SK-N-MC (cell line): ENCODE measurements around the gene CEP131.

ENCODE experiments used
- DNase-seq: peaks from one replicate; pipeline ENCODE4 v3.0.0-alpha.2; 2011; ENCODE audit warnings: low read depth, low spot score
- H3K27ac ChIP-seq: fragments of 200-600 bp; sonication (generic); 2 replicates; pipeline ENCODE4 v1.5.1; 2016; ENCODE audit warnings: mixed run types
- H3K36me3 ChIP-seq: fragments of 200-600 bp; sonication (generic); 2 replicates; pipeline ENCODE4 v1.6.1; 2017; ENCODE audit warnings: antibody characterized with exemption, low read length, mixed read lengths; ENCODE audit not compliant: insufficient read depth
- H3K4me3 ChIP-seq: fragments of 200-600 bp; sonication (generic); 2 replicates; pipeline ENCODE4 v1.5.1; 2016
- H3K9ac ChIP-seq: fragments of 200-600 bp; sonication (generic); 2 replicates; pipeline ENCODE4 v1.8.0; 2017; ENCODE audit warnings: mixed run types, mixed read lengths; ENCODE audit not compliant: insufficient read length
- H3K9me3 ChIP-seq: fragments of 200-600 bp; sonication (generic); 2 replicates; pipeline ENCODE4 v1.6.1; 2017; ENCODE audit warnings: low read depth, mild to moderate bottlenecking, antibody characterized with exemption, low read length, moderate library complexity, mixed read lengths
- EZH2 ChIP-seq: fragments of 200-600 bp; sonication (generic); IDR thresholded peaks from one replicate; pipeline ENCODE4 v1.6.1; 2017; ENCODE audit warnings: antibody characterized with exemption
- FOXP2 ChIP-seq: optimal IDR thresholded peaks from 2 replicates; pipeline ENCODE3; 2011; ENCODE audit warnings: mild to moderate bottlenecking, moderate library complexity; ENCODE audit not compliant: insufficient read depth; ENCODE audit errors: extremely low read length, control extremely low read depth
- POLR2AphosphoS5 ChIP-seq: IDR thresholded peaks from 2 replicates; pipeline ENCODE4 v1.6.1; 2012; ENCODE audit warnings: mild to moderate bottlenecking, low read depth, low read length, borderline replicate concordance

CEP131 gene

DNA sequence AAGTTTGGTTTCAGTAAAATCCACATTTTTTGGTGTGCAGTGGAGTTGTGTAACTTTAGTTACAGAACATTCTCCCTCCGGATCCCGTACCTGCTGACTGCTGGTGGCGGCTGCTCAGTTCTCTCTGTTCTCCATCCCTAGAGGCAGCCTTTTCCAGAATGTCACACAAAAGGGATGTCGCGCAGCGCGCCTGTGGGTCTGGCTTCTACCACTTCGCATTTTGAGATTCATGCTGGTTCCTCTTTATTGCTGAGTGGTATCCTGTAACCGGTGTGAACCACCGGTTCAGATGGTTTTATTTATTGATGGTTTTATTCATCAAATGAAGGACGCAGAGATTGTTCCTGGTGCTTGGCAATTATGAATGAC lies 981 bp upstream of the CEP131 start:
- no peaks in the 10 kb centered on the region for H3K9me3 ChIP-seq
- no peaks in the 10 kb centered on the region for H3K36me3 ChIP-seq
- DNase-seq, result no peak
- no peak for TF ChIP-seq POLR2AphosphoS5
- TF ChIP-seq EZH2, result no peak
- no peak for TF ChIP-seq FOXP2
- no peak overlapping the region for H3K27ac ChIP-seq
- no peak overlapping the region for H3K4me3 ChIP-seq
- H3K9ac ChIP-seq, result no peak overlapping the region

- H3K27ac ChIP-seq, result no peak overlapping the region
- peak overlapping the region; percentile 89 for H3K4me3 ChIP-seq
- peak overlapping the region; percentile 76 for H3K9ac ChIP-seq
- DNase-seq, result no peak
- H3K36me3 ChIP-seq, result no peaks in the 10 kb centered on the region; the same call in 1 of the 2 replicates
- no peak for TF ChIP-seq EZH2
- no peak for TF ChIP-seq FOXP2
- no peak for TF ChIP-seq POLR2AphosphoS5
- H3K9me3 ChIP-seq, result no peaks in the 10 kb centered on the region
Measured at GRCh38 chr17:81222620-81222905, 202 bp downstream of the CEP131 start.

DNA sequence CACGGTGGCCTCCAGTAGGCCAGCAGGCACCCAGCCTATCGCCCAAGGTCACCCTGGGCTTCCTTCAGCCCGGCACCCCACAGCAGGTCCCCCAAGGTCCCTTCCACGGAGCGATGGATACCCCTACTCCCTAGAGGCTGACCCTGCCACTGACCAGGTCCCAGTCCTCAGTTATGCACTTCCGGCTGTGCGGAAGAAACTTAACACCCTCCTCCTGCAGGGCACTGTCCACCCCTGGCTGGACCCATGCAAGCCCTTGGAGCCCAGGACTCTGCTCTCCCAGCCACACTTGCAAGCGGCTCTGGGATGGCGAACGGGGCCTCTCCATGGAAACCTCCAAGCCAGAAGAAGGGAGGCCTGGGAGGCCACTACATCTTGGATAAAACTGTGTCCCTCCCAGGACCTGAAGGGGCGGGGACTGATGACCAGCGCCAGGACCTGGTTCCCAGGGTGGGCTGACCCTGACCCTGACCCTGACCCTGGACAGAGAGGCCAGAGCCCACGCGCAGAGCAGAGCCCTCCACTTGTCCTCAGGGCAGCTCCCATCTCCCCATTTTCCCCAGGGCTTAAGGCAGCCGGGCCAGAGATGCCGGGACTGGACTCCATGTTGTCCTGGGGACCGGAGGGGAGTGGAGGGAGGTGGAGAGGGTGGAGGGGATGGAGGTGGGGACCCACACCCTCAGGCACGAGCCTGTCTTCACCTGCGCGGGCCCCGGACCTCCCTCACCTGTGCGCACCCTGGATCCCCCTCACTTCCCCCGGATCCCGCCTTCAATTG lies 734 bp downstream of the CEP131 start:
- Histone ChIP-seq H3K9me3 (no peaks in the 10 kb centered on the region), H3K36me3 (no peaks in the 10 kb centered on the region; the same call in 1 of the 2 replicates), H3K9ac (peak overlapping the region; percentile 76), H3K4me3 (peak overlapping the region; percentile 89), H3K27ac (no peak overlapping the region)
- DNase-seq, result no peak
- TF ChIP-seq FOXP2 (no peak), EZH2 (no peak), POLR2AphosphoS5 (no peak)

DNA sequence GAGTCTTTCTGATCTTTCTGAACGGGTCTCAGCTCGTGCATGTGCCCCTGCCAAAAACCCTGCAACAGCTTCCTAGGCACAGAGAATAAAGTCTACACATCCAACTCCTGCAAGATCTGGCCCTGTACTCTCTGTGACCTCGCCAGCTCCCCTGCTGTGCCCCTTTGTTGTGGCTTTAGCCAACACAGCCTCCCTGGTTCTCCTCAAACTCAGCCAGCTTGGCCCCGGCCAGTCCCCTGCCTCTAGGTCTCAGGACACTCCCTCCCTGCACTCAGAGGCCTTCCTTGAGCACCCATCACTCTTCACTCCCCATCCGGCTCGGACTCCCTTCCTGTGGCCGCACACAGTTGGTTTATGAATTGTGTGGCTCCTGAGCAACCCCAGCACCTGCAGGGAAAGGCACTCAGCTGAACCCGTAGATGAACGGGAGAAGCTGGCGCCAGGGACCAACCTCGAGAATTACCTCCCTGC lies 1.4 kb downstream of the CEP131 start:
- Histone ChIP-seq H3K9me3 (no peaks in the 10 kb centered on the region), H3K9ac (no peak overlapping the region), H3K36me3 (no peaks in the 10 kb centered on the region; the same call in 1 of the 2 replicates), H3K27ac (no peak overlapping the region), H3K4me3 (no peak overlapping the region; the same call in 1 of the 2 replicates)
- no peak for TF ChIP-seq POLR2AphosphoS5
- TF ChIP-seq EZH2, result no peak
- TF ChIP-seq FOXP2, result no peak
- DNase-seq, result no peak

- no peak overlapping the region for H3K4me3 ChIP-seq
- DNase-seq, result no peak
- H3K27ac ChIP-seq, result no peak overlapping the region
- TF ChIP-seq FOXP2, result no peak
- no peak for TF ChIP-seq EZH2
- TF ChIP-seq POLR2AphosphoS5, result no peak
- no peaks in the 10 kb centered on the region for H3K9me3 ChIP-seq
- H3K36me3 ChIP-seq, result no peaks in the 10 kb centered on the region; the same call in 1 of the 2 replicates
- no peak overlapping the region for H3K9ac ChIP-seq
Measured at GRCh38 chr17:81219476-81220180, 3.1 kb downstream of the CEP131 start.

GRCh38 chr17:81218991-81219390 lies 3.8 kb downstream of the CEP131 start:
- TF ChIP-seq POLR2AphosphoS5, result no peak
- no peak for TF ChIP-seq FOXP2
- TF ChIP-seq EZH2, result no peak
- H3K9ac ChIP-seq, result no peak overlapping the region
- H3K27ac ChIP-seq, result no peak overlapping the region
- no peaks in the 10 kb centered on the region for H3K9me3 ChIP-seq
- no peaks in the 10 kb centered on the region; the same call in 1 of the 2 replicates for H3K36me3 ChIP-seq
- no peak overlapping the region for H3K4me3 ChIP-seq
- no peak for DNase-seq

DNA sequence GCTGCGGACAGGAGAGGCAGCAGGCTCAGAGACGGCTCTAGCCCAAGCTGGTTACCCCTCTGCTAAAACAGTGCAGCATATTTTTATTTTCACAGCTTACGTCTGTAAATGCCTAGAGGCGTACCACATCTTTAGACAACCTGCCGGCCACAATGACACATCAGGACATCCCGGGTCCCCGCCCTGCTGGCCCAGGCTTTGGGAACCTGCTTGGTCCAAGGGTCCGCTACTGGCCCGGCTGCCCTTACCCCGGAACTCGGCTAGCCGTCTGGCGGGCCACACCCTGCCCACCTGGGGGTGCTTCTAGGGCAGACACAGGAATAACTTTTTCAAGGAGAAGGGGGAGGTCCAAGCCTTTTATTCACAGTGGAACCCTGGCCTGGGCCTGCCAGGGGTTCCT lies 4.3 kb downstream of the CEP131 start:
- Histone ChIP-seq H3K36me3 (no peaks in the 10 kb centered on the region; the same call in 1 of the 2 replicates), H3K4me3 (no peak overlapping the region), H3K9me3 (no peaks in the 10 kb centered on the region), H3K27ac (no peak overlapping the region), H3K9ac (no peak overlapping the region)
- DNase-seq, result no peak
- TF ChIP-seq POLR2AphosphoS5 (no peak), FOXP2 (no peak), EZH2 (no peak)

DNA sequence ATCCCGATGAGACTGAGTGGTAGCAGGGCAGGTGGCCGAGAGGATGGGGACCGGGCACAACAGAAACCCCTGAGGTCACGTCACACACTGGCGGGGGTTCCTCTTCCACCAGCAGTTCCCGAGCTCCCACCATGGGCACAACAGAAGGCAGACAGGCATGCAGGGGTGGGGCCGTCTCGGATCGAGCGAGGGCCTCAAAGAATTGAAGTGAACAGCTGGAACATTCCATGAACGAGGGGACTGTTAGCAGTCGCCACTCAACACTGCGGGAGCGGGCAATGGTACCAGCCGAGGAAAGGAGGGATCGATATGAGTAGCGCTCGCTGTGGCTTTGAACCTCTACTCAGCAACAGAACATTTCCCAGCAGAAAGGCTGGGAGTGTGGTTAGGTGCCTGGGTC lies 5.3 kb downstream of the CEP131 start:
- H3K4me3 ChIP-seq, result no peak overlapping the region
- no peak overlapping the region for H3K27ac ChIP-seq
- DNase-seq, result no peak
- H3K9ac ChIP-seq, result no peak overlapping the region
- no peak for TF ChIP-seq EZH2
- no peak for TF ChIP-seq FOXP2
- TF ChIP-seq POLR2AphosphoS5, result no peak
- no peaks in the 10 kb centered on the region; the same call in 1 of the 2 replicates for H3K36me3 ChIP-seq
- no peaks in the 10 kb centered on the region for H3K9me3 ChIP-seq
